CD4-positive, alpha-beta T cell treated with Interferon gamma for 1 hour (primary cell): Measurements from ENCODE around the gene CCDC88C.
"Not testable (repeated sequence)": the region's sequence is repeated elsewhere in the genome, so short reads cannot be mapped to it uniquely, and the experiment has no call there.

ENCODE experiments used
- DNase-seq: peaks from one replicate; pipeline ENCODE4 v3.0.0-alpha.2; 2020

CCDC88C gene

DNA sequence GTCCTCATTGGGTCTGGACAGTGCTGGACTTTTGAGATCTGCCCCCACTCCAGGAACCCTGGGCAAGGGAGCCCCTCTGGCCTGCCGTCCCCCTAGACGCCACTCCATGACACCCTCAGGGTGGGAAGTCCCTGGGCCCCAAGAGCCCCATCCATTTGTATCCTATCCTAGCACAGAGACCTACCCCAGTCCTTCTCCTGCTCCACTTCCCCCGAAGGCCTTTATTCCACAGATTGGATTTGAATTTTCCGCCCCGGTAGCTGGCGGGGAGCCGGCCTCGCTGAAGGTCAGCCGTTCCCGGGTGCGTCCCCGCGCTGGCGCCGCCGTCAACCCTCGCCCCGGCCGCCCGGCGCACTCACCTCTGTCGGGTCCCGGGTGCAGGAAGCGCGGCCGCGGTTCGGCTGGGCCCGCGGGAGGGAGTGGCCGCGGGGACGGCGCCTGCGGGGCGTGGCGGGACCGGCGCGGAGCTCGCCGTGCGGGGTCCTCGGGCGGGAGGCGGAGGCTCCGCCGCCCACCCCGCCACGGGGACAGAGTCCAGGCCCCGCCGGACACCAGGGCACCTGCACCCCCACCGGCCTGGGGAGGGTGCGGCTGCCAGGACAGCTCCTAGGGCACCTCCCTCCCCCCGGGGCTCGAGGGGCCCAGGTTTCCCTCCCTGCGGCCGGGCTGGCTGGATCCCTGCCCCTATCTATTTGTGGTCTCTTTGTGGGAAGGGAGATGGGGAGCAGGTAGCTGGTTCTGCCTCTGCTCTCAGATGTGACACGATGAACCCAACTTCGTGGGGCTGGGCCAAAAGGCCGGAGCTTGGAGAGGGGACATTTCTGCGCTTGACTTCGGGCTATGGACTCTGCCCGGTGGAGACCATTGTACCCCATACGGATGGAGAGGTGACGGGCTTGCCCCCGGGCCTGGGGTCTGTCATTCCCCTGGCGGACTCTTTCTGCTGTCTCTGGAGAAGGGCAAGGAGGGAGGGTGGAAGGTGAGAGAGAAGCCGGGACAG lies 153.2 kb downstream of the CCDC88C start:
- peak; percentile 19 for DNase-seq

DNA sequence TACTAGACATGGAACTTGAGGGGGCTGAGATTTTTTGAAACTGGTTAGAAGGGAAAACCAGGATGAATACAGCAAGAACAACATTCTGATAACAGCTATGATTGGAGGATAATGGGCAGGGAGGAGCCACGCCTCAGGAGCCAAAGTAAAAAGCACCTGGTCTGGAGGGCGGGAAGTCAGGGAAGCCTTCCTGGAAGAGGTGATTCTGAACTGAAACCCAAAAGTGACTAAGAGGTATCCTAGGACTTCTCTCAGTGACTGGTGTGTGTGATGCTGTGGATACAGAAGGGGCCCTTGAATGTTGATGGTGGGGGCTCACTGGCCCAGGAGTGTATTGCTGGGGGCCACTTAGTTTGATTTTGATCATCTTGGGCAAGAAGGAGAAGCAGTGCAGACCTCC lies 154.3 kb downstream of the CCDC88C start:
- DNase-seq = no peak

DNA sequence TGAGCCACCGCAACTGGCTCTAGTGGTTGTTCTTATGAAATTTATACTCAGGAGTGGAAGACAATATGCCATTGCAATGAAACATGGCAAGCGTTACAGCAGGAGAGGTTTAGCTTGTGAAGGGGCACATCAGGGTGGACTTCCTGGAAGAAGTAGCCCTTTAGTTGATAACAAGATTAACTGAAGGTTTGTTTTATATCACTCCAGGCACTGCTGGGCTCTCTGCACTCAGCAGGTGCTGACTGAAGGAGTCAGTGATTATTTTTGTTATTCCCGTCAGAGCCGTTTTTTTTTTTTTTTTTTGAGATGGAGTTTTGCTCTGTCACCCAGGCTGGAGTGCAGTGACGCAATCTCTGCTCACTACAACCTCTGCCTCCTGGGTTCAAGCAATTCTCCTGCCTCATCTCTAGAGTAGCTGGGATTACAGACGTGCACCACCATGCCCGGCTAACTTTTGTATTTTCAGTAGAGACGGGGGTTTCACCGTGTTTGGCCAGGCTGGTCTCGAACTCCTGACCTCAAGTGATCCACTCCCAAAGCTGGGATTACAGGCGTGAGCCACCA lies 155.6 kb downstream of the CCDC88C start:
- DNase-seq = no peak

DNA sequence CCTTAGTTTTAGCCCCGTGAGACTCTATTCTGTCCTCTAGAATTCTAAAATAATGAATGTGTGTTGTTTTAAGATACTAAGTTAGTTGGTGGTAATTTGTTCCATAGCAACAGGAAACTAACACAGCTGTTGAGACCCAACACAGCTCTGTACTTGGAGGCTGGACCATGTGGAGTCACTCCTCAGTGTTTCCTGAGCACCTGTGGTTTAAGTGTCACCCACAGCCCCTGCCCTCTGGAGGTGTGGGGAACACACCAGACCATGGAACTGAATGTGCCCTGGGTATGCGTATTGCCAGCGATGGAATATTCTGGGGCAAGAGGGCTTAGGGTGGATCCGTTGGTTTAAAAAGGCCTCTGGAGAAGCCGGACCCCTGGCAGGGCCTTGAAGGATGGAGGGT lies 156.5 kb downstream of the CCDC88C start:
- peak; percentile 38 for DNase-seq

DNA sequence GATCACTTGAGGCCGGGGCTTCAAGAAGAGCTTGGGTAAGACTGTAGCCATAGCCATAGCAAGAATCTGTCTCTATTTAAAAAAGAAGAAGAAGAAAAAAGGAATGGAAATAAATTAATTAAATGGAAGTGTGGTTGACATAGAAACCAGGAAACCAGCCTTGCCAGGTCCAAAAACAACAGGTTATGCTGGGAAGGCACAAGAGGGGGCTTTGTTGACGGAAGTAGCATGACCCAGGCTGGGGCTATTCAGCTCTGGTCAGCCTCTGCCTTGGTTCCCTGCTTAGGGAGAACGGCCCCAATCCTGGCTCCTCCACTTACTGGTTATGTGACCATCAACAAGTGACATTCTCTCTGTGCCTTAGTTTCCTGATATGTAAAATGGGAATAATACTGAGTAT lies 158.7 kb downstream of the CCDC88C start:
- no peak for DNase-seq

DNA sequence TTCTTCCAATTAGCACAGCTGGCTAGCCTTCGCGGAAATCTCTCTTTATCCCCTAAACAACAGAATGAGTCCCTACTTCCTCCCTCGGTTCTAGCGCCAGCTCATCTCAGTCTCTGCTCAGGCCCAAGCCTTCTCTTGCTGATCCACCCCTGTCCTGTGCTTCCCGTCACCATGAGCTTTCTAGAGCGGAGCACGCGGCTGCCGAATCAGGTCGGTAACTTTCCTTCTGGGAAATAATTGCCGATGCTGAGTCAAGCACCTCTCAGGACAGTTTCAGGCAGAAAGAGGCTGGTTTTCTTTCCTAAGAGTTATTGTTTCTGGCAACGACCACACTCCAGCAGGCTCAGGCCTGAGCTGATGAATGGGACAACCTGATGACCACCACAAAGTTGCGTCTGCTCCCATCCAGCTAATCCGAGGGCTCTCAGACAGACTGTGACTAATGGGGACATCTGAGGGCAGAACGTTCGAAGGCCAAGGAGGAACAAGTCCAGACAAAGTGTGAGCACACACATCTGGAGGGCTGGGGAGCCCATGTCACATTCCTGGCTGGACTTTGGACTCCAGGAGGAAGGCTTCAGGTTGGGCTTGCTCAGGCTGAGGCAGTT lies 159.5 kb downstream of the CCDC88C start:
- DNase-seq = no peak

DNA sequence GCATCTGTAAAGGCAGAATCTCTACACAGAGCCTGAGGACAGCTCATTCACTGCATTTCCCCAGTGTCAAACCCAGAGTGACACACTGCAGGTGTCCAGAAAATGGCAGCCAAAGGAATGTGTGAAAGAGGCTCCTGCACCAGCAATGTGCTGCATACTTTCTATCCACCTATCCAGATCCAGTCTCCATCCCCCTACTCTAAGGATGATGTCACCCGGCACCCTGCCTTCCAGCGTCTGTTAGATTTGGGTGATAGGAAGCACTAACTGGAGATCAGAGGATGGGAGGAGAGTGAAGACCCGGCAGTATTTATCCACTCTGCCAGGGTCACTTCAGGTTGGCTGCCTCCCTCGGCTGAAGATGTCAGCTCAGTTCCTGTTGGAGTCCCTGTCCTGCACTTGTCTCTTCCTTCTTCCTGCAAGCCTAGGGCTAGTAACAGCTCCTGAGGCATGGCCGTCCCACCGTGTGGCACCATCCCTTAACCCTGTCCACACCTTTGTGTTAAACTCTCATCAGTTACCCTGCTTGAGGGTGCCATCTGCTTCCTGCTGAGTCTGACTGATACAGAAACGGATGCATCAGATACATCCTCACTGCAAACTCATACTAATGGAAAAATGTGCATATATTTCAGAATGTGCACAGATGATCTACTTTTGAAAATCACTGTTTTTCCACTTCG lies 160.2 kb downstream of the CCDC88C start:
- DNase-seq = no peak

DNA sequence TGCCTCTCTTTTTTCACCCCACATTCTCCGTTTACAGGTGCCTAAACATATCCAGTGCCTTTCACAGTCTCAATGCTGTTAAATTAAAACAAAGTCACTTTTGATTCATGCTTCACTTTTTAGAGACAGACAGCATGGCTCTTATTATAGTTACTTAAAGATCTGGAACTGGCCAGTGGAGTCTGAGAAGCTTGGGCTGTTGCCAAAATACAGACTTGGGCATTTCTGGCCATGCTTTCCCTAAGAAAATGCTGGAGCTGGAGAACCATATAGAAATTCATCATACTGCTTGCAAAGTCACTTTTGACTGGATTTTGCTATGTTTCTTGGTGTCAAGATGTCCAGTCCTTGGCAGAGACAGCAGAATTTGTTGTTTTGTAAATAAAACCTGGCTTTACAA lies 161.0 kb downstream of the CCDC88C start:
- DNase-seq = no peak

DNA sequence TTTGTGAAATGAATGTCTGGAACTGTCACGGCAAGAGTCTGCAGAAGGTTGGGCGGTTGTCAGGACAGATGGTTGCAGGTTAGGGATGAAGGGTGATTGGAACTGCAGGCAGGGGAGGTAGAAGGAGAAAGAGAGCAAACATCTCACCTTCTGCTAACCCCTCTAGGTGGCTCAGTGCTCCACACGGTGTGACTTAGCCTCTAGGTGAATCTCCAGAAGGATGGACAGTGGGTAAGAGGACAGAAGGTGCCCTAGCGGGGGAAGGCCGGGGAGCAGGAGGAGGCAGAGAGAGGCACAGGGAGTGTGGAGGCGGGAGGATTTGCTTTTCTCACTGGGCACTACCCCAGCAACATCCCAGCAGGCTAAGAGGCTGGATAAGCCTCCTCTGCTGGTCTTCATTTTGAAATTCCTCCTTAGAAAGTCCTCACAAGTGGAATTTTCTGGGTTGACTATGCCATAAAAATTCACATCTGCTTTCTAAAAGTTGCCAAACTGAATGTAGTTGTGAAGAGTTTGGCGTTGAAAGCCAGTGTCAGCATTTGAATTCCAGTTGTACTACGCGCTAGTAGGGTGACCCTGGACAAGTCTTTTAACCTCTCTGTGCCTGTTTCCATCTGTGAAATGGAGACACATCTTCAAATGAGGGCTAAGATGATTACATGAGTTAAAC lies 162.5 kb downstream of the CCDC88C start:
- no peak for DNase-seq

DNA sequence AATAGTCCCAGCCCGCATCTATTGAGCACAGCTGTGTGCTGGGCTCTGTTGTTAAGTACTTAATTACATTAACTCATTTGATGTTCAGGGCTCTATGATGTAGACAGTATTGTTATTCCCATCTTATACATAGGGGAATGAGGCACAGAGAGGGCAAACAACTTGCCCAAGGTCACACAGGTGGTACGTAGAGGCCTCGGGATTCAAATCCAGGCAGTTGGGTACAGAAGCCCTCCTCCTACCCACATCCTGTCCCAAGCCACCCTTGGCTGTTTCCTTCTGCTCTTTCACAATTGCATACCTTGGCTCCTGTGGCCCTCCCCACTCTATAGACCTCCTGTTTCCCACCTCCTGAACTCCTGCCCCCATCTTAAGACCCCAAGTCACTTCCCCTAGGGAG lies 163.2 kb downstream of the CCDC88C start:
- no peak for DNase-seq

DNA sequence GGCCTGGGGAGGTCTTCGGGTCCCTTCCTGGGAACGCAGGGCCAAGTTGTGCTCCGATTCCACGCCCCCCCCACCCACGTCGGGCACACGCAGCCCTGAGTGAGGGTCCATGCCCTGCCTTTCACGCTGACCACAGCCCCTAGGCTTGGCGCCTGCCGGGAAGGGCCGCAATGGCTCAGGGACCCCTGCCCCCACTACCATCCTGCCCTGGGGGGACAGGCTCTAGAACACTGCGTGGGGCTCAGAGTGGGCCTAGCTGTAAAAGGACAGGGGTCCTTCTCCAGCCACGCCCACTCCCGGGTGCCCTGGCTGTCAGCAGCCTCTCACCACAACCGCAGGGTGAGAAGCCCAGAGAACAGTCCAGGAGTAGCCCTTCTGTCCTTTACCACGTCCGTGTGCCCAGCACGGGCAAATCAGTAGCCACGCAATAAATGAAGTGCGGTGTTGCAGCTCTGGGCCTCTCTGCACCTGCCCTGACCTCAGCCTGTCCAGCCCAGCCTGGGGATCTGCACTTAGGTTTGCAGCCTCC lies 163.8 kb downstream of the CCDC88C start:
- no peak for DNase-seq

DNA sequence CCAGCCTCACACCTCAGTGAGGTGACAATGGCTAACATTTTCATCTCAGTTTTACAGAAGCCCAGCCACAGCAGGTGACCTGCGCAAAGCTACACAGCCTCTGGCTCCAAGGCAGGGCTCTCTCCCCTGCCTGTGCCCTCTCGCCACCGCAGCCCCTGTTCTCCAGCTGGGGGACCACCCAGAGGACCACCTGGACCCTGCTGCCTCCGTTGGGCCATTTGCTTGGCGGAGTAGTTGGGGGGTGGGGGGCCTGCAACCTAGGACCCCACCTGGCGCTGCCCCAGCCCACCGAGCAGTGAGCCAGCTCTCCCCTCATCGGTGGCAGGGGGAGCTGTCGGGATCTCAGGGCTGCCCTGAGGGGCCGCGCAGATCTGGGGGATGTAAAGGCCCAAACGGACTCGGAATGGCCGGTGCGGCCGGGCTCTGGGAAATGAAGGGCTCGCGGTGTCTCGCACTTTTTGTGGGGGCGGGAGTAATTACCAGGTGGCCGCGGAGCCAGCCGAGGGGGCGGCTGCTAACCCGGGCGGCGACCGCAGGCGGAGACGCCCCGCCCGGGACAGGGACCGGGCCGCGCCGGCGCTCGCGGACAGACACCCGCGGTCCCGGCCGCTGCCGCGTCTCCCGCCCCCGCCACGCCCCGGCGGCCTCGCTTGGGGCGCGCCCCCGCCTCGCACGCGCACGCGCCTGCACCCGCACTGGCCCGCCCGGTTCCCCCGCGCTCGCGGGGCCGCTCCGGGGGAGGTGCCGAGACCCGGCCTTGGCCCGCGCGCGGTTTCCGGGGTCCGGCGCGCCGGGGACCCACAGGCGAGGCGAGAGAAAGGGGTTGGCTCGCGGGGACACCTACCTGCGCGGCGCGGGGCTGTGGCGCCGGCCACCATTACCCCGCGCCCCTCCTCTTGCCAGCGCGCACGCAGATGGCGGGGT lies 164.5 kb downstream of the CCDC88C start:
- DNase-seq = peak; percentile 42

DNA sequence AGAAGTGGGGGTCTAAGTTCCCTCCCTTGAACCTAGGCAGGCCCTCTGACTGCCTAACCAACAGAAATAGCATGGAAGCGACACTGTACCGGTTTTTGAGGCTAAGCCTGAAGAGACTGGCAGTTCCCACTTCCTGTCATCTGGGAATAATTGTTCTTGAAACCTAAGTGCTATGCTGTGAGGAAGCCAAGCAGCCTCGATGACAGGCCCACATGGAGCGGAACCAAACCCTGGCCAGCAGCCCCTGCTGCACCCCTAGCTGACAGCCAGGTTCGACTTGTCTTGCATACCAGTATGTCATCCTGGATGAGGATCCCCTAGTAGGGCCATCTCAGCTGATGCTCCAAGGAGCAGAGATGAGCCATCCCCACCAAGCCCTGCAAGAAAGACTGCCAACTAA lies 166.7 kb downstream of the CCDC88C start:
- DNase-seq = no peak

DNA sequence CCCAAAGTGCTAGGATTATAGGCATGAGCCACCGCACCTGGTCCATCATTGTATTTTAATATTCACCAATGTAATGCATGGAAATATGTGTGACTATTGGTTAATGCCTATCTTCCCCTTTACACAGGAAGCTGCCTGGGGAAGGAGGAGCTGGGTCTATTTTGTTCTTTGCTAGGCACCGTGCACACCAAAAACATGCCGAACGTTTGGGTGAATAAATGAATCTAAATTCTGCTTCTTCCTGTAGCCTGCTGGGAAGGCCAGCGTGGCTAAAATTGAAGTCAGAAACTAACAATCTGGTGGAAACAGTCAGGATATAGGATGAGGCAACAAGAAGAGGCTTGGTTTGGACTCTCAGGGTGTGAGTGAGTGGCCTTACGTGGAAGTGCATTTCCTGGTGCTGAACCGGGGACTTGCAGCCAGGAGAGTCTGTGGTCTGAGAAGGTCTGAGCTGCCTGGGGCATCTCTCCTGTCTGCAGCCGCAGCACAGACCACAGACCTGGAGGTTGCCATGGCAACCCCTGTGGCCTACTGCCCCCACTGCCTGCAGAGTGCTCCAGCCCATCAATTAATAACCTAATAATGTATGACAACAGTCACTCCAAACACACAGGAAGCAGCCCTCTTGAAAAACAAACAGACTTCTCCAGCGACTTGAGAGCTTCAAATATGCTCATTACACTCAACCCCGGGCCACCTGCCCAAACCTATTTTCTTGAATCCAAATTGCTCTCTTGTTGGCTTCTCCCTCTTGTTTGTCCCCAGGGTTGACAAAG lies 167.6 kb downstream of the CCDC88C start:
- DNase-seq = peak; percentile 69

DNA sequence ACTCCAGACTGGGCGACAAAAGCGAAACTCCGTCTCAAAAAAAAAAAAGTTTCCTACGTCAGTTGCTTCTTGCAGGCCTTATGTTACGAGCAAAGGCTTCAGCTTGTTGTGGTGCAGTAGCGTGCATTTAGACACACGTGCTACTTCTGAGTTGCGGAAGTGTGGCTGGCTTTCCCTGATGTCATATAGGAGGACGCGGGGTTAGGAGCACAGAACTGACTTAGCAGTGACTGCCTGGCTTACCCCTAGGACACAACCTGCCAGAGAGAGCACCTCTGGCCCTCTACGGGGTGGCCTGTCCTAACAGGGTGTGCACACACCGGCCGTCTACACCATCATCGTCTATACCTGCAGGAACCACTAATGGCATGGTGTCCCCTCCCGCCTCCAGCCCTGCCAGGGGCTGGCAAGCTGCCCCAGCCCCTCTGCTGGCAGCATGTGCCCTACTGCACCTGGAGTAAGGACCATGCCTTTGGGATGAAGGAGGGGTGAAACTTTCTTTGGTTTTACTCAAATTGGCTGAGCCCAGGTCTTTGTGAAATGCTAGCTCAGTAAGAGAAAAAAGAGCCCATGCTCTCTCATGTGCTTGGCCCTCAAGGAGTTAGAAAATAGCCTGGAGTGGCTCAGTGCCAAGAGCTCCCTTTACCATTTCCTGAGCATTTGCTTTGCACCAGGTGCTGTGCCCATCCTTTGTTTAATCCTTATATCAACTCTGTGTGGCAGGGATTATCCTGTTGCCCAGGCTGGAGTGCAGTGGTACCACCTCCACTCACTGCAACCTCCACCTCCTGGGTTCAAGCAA lies 171.4 kb downstream of the CCDC88C start:
- peak; percentile 86 for DNase-seq

DNA sequence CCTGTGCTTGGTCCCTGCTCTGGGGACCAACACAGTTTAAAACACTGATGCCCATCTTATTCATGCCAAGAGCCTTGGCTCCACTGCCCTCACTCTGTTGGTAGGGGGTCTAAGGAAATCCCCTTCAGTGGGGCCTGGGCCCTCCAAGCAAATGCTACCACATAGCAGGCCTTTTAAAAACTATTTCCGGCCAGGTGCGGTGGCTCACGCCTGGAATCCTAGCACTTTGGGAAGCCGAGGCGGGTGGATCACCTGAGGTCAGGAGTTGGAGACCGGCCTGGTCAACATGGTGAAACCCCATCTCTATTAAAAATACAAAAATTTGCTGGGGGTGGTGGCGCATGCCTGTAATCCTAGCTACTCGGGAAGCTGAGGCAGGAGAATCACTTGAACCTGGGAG lies 172.0 kb downstream of the CCDC88C start:
- DNase-seq = not testable (repeated sequence)

DNA sequence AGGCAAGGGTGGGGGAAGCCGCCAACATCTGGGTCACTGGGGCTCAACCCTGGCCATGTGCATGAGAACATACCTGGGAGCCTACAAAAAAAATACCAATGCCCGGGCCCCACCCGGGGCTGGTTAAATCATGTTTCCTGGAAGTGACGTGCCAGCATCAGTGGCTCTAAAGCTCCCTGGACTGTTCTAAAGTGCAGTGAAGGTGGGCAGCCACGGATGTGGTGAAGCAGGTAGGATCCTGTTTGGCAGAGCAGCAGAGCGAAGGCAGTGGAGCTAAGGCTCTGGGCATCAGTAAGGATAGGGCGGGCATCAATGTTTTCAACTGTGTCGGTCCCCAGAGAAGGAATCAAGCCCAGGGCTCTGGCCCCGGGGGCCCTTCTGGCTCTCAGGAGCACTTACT lies 172.6 kb downstream of the CCDC88C start:
- peak; percentile 73 for DNase-seq

DNA sequence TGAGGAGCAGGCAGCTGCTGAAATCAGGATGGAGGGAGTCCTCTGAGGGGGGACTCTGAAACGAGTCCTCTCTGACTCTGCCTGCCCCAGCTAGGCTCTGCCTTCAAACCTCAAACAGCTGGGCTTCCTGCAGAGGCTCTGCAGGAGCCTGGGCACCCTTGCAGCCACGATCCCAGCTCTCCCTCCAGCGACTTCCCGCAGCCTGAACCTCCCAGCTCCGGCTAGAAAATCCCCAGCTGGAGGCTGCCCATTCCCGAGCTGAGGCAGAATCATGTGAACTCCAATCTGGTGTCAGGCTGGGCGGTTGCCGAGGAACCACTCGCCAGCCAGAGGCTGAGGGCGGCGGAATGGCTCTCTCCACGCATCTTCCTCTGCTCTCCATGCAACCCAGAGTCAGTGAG lies 173.1 kb downstream of the CCDC88C start, which contains the start of gene GPR68:
TSS of gene GPR68 (minus strand) at position 204 of the 401 bp plus-strand sequence. CDS start 9,654 bp downstream, outside the sequence.
- no peak for DNase-seq

DNA sequence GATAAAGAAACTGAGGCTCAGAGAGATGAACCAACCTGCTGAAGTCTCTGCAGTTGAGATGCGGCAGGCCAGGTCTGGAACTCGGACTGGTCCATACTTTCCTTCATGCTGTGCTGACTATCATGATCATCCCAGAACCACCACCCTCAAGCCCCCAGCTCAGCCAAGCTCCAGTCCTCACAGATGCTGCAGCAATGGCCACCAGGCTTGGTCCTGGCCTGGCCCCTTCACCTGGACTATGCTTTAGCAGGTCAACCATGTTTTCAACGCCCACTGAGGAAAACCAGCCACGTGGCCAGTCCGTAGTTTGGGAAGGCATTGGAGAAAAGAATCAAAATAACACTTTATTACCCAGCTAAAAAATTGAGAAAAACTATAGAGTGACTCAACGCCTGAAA lies 174.5 kb downstream of the CCDC88C start:
- no peak for DNase-seq

DNA sequence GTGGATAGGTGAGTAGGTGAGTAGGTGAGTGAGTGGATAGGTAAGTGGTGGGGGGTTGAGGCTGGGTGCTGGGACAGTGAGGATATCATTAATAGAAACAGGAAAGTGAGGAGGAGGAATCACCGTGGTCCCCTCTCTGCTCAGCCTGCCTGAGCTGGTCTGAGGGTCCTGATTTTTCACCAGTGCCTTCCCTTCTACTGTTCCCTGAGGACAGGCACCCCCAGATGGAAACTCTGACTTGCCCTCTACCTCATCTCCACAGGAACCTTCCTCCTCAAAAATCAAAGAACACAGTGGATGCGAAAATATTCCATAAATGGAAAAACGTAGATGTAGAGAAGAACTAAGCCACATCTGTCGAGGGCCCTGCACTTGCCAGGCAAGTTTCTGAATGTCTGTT lies 175.0 kb downstream of the CCDC88C start:
- DNase-seq = no peak
